Measurements from ENCODE around the gene GALNT7. TPM values are rescaled to one million over a fixed set of nuclear protein-coding genes. Genes with fewer than 3 reads are reported as not detected.

GALNT7 gene
- total RNA-seq, 2 donors from 2014 or later = 8.8 to 10.2 TPM

DNA sequence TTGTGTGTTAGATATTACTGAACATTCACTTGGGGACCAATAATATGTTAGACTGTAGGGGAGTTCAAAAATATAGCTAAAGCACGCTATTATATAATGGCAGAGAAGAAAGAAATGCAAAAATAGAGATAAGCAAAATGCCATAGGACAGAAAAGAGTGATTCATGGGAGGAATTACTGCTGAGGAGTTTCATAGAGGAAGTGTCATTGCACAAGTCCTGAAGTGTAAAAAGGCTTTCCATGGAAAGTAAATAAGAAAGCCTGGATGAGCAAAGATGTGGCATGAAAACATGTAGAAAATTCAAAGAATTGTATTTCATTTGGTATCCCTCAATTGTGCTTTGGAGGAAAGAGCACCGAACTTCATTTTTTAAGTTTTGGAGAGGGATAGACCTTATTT, 151.1 kb downstream of the GALNT7 start:
- ATAC-seq = no peak

GRCh38 chr4:173325007-173325736, 156.6 kb downstream of the GALNT7 start:
- ATAC-seq = no peak
- DNase-seq (ENCODE audit: low spot score in 2 of 2) = no peak
- Mint-ChIP-seq H3K36me3 (peaks cover 0 to 11% of the 10 kb centered on the region in 2 donors), H3K27ac (peak overlapping the region; percentile 50 to 53), H3K9me3 (no peaks in the 10 kb centered on the region)

More for the DNA sequence above, 151.1 kb downstream of the GALNT7 start:
- DNase-seq (ENCODE audit: low spot score in 2 of 2) = no peak
- H3K9me3 Mint-ChIP-seq = no peaks in the 10 kb centered on the region
- no peaks in the 10 kb centered on the region for H3K36me3 Mint-ChIP-seq
- no peak overlapping the region for H3K27ac Mint-ChIP-seq

DNA sequence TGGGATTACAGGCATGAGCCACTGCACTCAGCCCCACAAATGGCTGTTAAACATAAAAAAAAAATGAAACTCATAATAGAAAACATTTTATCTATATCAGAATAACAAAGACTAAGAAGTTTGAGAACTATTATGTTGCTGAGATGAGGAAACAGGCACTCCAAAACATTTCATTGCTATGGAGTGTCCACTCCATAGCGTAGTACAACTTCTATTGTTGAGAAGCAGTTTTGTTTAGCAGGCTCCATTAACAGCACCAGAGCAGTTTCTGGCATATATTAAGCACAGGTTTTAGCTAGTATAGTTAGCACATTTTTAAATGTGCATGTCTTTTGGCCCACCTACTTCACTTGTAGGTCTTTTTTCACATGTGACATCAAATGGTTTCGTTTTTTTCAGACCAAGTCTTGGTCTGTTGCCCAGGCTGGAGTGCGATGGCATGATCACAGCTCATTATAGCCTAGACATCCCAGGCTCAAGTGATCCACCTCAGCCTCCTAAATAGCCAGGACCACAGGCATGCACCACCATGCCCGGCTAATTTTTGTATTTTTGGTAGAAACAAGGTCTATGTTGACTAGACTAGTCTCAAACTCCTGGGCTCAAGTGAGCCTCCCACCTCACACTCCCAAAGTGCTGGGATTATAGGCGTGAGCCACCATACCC, 159.8 kb downstream of the GALNT7 start:
- Mint-ChIP-seq H3K9me3 (no peaks in the 10 kb centered on the region), H3K27ac (no peak overlapping the region), H3K36me3 (peaks cover 17 to 36% of the 10 kb centered on the region in 2 donors)
- DNase-seq (ENCODE audit: low spot score in 2 of 2) (no peak), ATAC-seq (peak in 1 of 2 donors; percentile 15)

DNA sequence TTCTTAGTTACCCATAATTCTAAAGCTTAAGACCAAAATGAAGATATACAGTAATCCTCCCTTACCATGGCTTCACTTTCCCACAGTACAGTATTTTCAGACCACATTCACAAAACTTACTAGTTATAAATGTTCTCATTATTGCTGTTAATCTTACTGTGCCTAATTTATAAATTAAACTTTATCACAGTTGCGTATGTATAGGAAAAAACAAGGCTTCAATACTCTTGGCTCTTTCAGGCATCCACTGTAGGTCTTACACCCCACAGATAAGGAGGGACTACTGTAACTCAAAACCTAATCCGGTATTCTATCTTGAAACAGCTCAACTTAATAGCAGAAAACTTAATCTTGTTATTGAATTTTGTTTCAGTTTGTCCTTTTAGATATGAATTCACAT, 162.0 kb downstream of the GALNT7 start:
- Mint-ChIP-seq H3K36me3 (peaks cover 30 to 45% of the 10 kb centered on the region in 2 donors), H3K27ac (peak overlapping the region; percentile 25 to 61), H3K9me3 (no peaks in the 10 kb centered on the region)
- ATAC-seq (no peak), DNase-seq (ENCODE audit: low spot score in 2 of 2) (no peak)

DNA sequence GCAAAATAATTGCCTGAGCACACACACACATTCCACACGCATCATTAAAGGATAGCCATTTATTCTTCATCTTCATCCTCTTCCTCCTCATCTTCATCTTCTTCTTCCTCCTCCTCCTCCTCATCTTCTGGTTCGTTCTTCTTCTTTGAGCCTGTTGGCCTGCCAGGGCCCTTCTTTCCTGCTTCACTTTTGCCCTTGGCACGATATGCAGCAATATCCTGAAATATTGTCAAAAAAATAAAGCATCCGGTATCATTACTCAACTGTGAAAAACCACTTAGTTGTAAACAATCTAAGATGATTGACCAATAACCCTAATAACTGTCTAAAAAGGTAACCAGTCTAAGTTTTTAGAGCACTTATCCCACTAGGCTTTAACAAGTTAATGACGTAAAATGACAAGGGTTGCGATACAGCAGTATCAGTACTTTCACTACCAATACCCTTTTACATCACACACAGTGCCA, 163.4 kb downstream of the GALNT7 start:
- DNase-seq (ENCODE audit: low spot score in 2 of 2) = no peak
- H3K36me3 Mint-ChIP-seq = peaks cover 30 to 45% of the 10 kb centered on the region in 2 donors
- no peak for ATAC-seq
- H3K27ac Mint-ChIP-seq = peak overlapping the region; percentile 98 to 99
- H3K9me3 Mint-ChIP-seq = no peaks in the 10 kb centered on the region

DNA sequence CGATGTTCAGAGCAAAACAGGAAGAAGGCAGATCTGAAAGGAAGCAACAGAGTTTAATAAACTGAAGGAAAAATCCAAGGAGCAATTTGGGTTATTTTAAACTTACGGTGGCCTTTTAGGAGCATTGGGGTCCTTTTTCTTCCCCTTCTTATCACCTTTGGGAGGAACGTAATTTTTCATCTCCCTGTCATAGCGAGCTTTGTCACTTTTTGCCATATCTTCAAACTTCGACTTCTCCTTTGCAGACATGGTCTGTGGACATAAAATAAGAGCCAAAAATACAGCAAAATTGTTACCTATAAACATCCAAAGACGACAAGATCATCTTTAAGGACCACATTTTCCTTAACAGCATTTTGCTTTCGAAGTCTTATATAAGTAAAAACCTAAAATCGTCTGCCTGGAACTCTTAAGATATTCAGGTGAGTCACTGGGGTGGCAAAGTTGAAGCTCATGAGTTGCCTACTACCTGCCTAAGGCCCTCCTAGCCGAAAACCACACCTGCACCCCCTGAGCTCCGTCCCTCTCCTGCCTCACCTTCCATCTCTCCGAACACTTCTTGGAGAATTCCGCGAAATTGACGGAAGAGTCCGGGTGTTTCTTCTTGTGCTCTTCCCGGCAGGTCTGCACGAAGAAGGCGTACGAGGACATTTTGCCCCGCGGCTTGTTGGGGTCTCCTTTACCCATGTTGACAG, 164.5 kb downstream of the GALNT7 start:
- peak overlapping the region; percentile 98 to 99 for H3K27ac Mint-ChIP-seq
- H3K9me3 Mint-ChIP-seq = no peaks in the 10 kb centered on the region
- peaks cover 30 to 45% of the 10 kb centered on the region in 2 donors for H3K36me3 Mint-ChIP-seq
- DNase-seq (ENCODE audit: low spot score in 2 of 2) (peak; percentile 38 to 61), ATAC-seq (no peak)

DNA sequence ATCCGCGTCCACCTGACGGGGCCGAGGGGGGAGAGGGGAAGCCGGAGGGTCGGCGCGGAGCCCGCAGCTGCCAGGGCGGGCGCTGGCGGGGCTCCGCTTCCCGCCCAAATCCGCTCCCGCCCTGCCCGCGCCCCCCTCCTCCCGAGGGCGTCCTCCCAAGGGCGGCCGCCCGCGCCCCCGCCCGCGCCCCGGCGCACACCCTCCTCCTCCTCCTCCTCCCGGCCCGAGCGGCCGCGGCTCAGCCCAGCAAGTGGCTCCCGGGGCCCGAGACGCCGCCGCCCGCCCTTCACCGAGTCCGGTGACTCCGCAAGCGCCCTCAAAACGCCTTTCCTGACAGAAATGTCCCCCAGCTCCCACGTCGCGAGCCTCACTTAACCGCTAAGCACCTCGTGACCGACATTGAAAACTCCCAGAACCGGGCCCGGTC, 165.1 kb downstream of the GALNT7 start:
- Mint-ChIP-seq H3K36me3 (peaks cover 30 to 45% of the 10 kb centered on the region in 2 donors), H3K9me3 (no peaks in the 10 kb centered on the region), H3K27ac (peak overlapping the region; percentile 98 to 100)
- peak in 1 of 2 donors; percentile 4 for ATAC-seq
- peak in 1 of 2 donors; percentile 31 for DNase-seq (ENCODE audit: low spot score in 2 of 2)

GRCh38 chr4:173334085-173334890, 165.7 kb downstream of the GALNT7 start, which contains the start of gene HMGB2:
HMGB2 (minus strand) TSS chr4:173334358; CDS start chr4:173333649, 709 bp downstream.
- H3K36me3 Mint-ChIP-seq = peaks cover 30 to 44% of the 10 kb centered on the region in 2 donors
- no peaks in the 10 kb centered on the region for H3K9me3 Mint-ChIP-seq
- peak within 1 kb of the TSS; percentile 98 to 100 for H3K27ac Mint-ChIP-seq

GRCh38 chr4:173334891-173335752, 166.5 kb downstream of the GALNT7 start:
- peak; percentile 51 to 75 for DNase-seq (ENCODE audit: low spot score in 2 of 2)
- peak overlapping the region; percentile 98 to 100 for H3K27ac Mint-ChIP-seq
- peaks cover 30 to 40% of the 10 kb centered on the region in 2 donors for H3K36me3 Mint-ChIP-seq
- ATAC-seq = peak; percentile 42 to 46
- H3K9me3 Mint-ChIP-seq = no peaks in the 10 kb centered on the region

More at GRCh38 chr4:173334085-173334890, 165.7 kb downstream of the GALNT7 start, which contains the start of gene HMGB2:
- ATAC-seq = peak; percentile 93 to 96
- DNase-seq (ENCODE audit: low spot score in 2 of 2) = peak; percentile 96 to 99

GRCh38 chr4:173337463-173337862, 168.9 kb downstream of the GALNT7 start:
- DNase-seq (ENCODE audit: low spot score in 2 of 2) (no peak), ATAC-seq (no peak)
- Mint-ChIP-seq H3K9me3 (no peaks in the 10 kb centered on the region), H3K36me3 (peaks cover 23% of the 10 kb centered on the region in 2 donors), H3K27ac (no peak overlapping the region)

DNA sequence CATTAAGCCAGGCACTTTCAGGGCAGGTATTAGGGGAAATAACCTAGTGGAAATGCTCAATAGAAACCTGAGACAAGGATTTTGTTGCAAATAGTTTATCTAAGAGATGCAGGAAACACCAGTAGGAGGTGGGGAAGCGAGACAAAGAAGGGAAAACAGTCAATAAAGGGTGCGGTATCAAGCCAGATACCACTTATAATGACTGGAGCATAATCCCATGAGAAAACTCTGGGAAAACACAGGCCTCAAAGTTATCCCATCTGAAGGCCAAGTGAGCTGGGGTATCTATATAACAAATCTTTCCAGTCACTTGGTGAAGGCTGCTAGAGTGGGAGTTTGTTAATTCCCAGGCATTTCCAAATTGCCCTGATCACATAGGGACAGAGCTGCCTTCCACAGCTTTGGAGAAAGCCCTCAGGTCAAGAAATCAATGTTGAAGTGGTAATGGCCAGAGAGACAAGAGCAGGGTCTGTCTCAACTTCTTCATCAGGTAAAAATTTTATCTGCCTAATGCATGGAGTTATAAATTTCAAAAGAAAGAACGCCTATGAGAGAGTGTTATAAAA, 175.3 kb downstream of the GALNT7 start:
- DNase-seq (ENCODE audit: low spot score in 2 of 2) (no peak), ATAC-seq (no peak)
- H3K9me3 Mint-ChIP-seq = no peaks in the 10 kb centered on the region
- no peak overlapping the region for H3K27ac Mint-ChIP-seq
- H3K36me3 Mint-ChIP-seq = no peaks in the 10 kb centered on the region

DNA sequence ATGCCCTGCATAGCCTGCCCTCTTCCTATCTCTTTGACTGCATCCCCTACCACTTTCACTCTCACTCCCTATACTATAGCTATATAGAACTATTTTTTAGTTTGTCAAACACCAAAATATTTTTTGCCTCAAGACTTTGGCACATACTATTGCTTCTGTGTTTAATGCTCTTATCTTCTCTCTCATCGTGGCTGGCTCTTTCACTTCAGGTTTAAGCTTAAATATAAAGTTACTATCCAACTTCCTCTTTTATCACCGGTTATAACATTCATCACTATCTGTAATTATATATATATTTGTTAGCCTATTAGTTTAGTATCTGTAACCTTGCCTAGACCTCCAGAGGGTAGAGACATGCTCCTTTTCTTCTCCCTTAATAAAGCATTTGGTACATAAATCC, 177.0 kb downstream of the GALNT7 start:
- Mint-ChIP-seq H3K9me3 (no peaks in the 10 kb centered on the region), H3K36me3 (no peaks in the 10 kb centered on the region), H3K27ac (no peak overlapping the region)
- ATAC-seq = no peak
- no peak for DNase-seq (ENCODE audit: low spot score in 2 of 2)

DNA sequence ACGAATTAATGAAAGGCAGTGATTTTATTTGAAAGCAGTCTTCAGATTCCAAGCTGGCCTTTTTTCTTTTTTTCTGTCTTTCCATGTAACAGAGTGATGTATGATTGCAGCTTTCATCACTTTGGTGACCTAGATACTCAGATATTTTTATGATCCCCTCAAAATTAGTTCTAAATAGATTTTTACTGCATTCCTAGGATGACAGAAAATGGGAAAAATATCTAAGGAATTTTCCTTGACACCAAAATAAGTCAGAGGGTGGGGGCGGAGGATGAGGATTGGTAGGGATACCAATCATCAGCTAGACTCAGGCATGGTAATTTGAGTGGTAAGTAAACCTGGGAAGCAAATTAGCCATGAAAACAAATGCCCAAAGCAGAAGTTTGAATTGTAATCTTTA, 177.5 kb downstream of the GALNT7 start:
- Mint-ChIP-seq H3K36me3 (no peaks in the 10 kb centered on the region), H3K27ac (no peak overlapping the region), H3K9me3 (no peaks in the 10 kb centered on the region)
- ATAC-seq (no peak), DNase-seq (ENCODE audit: low spot score in 2 of 2) (no peak)

DNA sequence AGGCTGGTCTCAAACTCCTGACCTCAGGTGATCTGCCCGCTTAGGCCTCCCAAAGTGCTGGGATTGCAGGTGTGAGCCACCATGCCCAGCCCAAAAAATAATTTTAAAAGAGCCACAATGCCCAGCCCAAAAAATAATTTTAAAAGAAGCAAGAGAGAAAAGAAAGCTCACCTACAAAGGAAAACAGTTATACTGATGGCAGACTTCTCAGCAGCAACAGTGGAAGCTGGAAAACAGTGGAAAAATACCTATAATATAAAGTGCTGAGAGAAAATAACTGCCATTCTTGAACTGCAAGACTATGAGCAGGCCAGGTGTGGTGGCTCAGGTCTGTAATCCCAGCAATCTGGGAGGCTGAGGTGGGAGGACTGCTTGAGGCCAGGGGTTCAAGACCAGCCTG, 178.9 kb downstream of the GALNT7 start:
- Mint-ChIP-seq H3K36me3 (no peaks in the 10 kb centered on the region), H3K9me3 (no peaks in the 10 kb centered on the region), H3K27ac (no peak overlapping the region)
- no peak for ATAC-seq
- no peak for DNase-seq (ENCODE audit: low spot score in 2 of 2)

DNA sequence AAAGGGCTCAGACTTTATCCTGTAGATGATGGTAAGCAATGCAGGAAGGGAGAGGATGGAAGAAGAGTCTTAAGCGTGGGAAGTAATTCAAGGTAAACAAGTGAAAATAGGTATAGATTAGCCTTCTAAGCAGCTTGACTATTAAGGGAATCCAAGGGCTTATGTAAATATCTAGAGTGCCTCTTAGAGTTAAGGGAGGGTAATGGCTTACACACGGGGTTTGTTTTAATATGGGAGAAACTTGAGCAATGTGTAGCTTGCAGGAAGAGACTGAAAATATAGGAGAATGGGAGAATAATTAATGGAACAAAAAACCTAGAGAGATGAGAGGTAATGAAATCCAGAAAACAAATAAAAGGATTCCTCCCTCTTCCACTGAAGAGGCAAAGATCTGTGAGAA, 189.3 kb downstream of the GALNT7 start:
- Mint-ChIP-seq H3K27ac (no peak overlapping the region), H3K36me3 (peaks cover 0 to 5% of the 10 kb centered on the region in 2 donors), H3K9me3 (no peaks in the 10 kb centered on the region)
- no peak for DNase-seq (ENCODE audit: low spot score in 2 of 2)
- ATAC-seq = no peak

All from activated naive CD4-positive, alpha-beta T cell treated with anti-CD3 and anti-CD28 coated beads, Interleukin-2, amount 50 U/mL, for 72 hours (primary cell).